ENCODE results near the gene SAFB2. TPM values are rescaled to one million over a fixed set of nuclear protein-coding genes. Genes with fewer than 3 reads are reported as not detected.

SAFB2 gene
- total and polyA plus RNA-seq, 7 donors: 22.2 to 80.0 (median 35.1) TPM

- TF ChIP-seq, protein P1, sequence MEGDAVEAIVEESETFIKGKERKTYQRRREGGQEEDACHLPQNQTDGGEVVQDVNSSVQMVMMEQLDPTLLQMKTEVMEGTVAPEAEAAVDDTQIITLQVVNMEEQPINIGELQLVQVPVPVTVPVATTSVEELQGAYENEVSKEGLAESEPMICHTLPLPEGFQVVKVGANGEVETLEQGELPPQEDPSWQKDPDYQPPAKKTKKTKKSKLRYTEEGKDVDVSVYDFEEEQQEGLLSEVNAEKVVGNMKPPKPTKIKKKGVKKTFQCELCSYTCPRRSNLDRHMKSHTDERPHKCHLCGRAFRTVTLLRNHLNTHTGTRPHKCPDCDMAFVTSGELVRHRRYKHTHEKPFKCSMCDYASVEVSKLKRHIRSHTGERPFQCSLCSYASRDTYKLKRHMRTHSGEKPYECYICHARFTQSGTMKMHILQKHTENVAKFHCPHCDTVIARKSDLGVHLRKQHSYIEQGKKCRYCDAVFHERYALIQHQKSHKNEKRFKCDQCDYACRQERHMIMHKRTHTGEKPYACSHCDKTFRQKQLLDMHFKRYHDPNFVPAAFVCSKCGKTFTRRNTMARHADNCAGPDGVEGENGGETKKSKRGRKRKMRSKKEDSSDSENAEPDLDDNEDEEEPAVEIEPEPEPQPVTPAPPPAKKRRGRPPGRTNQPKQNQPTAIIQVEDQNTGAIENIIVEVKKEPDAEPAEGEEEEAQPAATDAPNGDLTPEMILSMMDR (IDR thresholded peaks at IDR 0.05): no peak
- no peak for TF ChIP-seq POLR2AphosphoS5 (IDR thresholded peaks at IDR 0.05)
- no peak for TF ChIP-seq EP300 (IDR thresholded peaks at IDR 0.05)
- no peak for TF ChIP-seq POLR2A (IDR thresholded peaks at IDR 0.05)
- Histone ChIP-seq H3K4me3 (no peak overlapping the region), H3K27me3 (no peaks in the 10 kb centered on the region), H3K9me3 (no peaks in the 10 kb centered on the region), H3K36me3 (peaks cover 54 to 100% (median 91%) of the 10 kb centered on the region in 4 donors), H3K4me1 (no peaks in the 10 kb centered on the region), H3K27ac (no peak overlapping the region)
- no peak for DNase-seq
- intact Hi-C loops (cut with DNase I): no loop called here
- WGBS, 2 donors: 98% methylated on average over 42 of the region's 42 CpGs
Observed at GRCh38 chr19:5661483-5661882, 38.9 kb upstream of the SAFB2 start.

GRCh38 chr19:5655412-5655811 is 32.8 kb upstream of the SAFB2 start:
- WGBS, 2 donors: 42 to 71% methylated on average over 5 of the region's 5 CpGs
- peaks cover 59 to 100% (median 89%) of the 10 kb centered on the region in 4 donors for H3K36me3 ChIP-seq

DNA sequence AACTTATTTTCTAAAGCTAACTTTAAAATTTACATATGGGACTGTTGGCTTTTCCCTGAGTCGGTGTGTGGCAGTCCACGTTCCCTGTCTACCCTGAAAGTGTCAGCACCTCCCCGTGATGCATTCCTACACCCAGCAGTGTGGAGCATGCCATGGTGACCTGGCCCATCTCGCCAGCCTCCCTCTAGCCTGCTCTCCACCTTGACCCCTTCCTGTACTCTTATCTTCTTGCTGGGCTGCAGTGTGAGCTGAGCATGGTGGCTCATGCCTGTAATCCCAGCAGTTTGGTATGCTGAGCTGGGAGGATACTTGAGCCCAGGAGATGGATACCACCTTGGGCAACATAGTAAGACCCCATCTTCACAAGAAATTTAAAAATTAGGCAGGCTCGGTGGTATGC is 32.4 kb upstream of the SAFB2 start:
- WGBS, 2 donors: 93 to 94% methylated on average over 5 of the region's 5 CpGs
- peak; percentile 30 for DNase-seq
- H3K27ac ChIP-seq: no peak overlapping the region

More at GRCh38 chr19:5655412-5655811, 32.8 kb upstream of the SAFB2 start:
- intact Hi-C loops (cut with DNase I): no loop called here
- no peak for TF ChIP-seq POLR2AphosphoS5 (IDR thresholded peaks at IDR 0.05)
- no peak for TF ChIP-seq POLR2A (IDR thresholded peaks at IDR 0.05)
- TF ChIP-seq, protein P1 (IDR thresholded peaks at IDR 0.05): no peak
- Histone ChIP-seq H3K4me3 (no peak overlapping the region), H3K27ac (no peak overlapping the region), H3K4me1 (no peaks in the 10 kb centered on the region), H3K27me3 (no peaks in the 10 kb centered on the region), H3K9me3 (no peaks in the 10 kb centered on the region)
- no peak for DNase-seq

GRCh38 chr19:5652261-5652660 is 29.7 kb upstream of the SAFB2 start:
- no peaks in the 10 kb centered on the region for H3K4me1 ChIP-seq
- H3K36me3 ChIP-seq: peaks cover 58 to 93% (median 79%) of the 10 kb centered on the region in 4 donors
- no peaks in the 10 kb centered on the region for H3K27me3 ChIP-seq
- peak; percentile 39 for DNase-seq
- TF ChIP-seq, protein P1 (IDR thresholded peaks at IDR 0.05): no peak
- no peak for TF ChIP-seq POLR2A (IDR thresholded peaks at IDR 0.05)
- TF ChIP-seq POLR2AphosphoS5 (IDR thresholded peaks at IDR 0.05): no peak
- TF ChIP-seq EP300 (IDR thresholded peaks at IDR 0.05): no peak
- intact Hi-C loops (cut with DNase I): no loop called here
- H3K27ac ChIP-seq: no peak overlapping the region
- no peak overlapping the region for H3K4me3 ChIP-seq
- WGBS, 2 donors: 93% methylated on average over 10 of the region's 10 CpGs
- H3K9me3 ChIP-seq: no peaks in the 10 kb centered on the region

More for the DNA sequence above, 32.4 kb upstream of the SAFB2 start:
- no peak for TF ChIP-seq POLR2AphosphoS5 (IDR thresholded peaks at IDR 0.05)
- TF ChIP-seq POLR2A (IDR thresholded peaks at IDR 0.05): no peak
- no peak for TF ChIP-seq EP300 (IDR thresholded peaks at IDR 0.05)
- TF ChIP-seq, protein P1 (IDR thresholded peaks at IDR 0.05): no peak
- Histone ChIP-seq H3K27me3 (no peaks in the 10 kb centered on the region), H3K9me3 (no peaks in the 10 kb centered on the region), H3K36me3 (peaks cover 63 to 100% (median 92%) of the 10 kb centered on the region in 4 donors), H3K4me1 (no peaks in the 10 kb centered on the region), H3K4me3 (no peak overlapping the region)
- intact Hi-C loops (cut with DNase I): no loop called here

- Histone ChIP-seq H3K27me3 (no peaks in the 10 kb centered on the region), H3K27ac (no peak overlapping the region), H3K9me3 (no peaks in the 10 kb centered on the region), H3K36me3 (peaks cover 61 to 93% (median 81%) of the 10 kb centered on the region in 4 donors), H3K4me3 (no peak overlapping the region), H3K4me1 (no peaks in the 10 kb centered on the region)
- DNase-seq: peak; percentile 39
- WGBS, 2 donors: 95 to 96% methylated on average over 5 of the region's 5 CpGs
- intact Hi-C loops (cut with DNase I): no loop called here
- no peak for TF ChIP-seq EP300 (IDR thresholded peaks at IDR 0.05)
- TF ChIP-seq POLR2AphosphoS5 (IDR thresholded peaks at IDR 0.05): no peak
- TF ChIP-seq, protein P1 (IDR thresholded peaks at IDR 0.05): no peak
- no peak for TF ChIP-seq POLR2A (IDR thresholded peaks at IDR 0.05)
Observed at GRCh38 chr19:5651361-5651760, 28.8 kb upstream of the SAFB2 start.
